CD14-positive monocyte (primary cell): Measurements from ENCODE around the gene JCAD. TPM values are rescaled to one million over a fixed set of nuclear protein-coding genes. Genes with fewer than 3 reads are reported as not detected.
"Not testable (repeated sequence)": the region's sequence is repeated elsewhere in the genome, so short reads cannot be mapped to it uniquely, and the experiment has no call there.

Experiments used
- DNase-seq, 3 donors: peaks; one replicate each; pipeline ENCODE4 v3.0.0-alpha.2; 2011 to 2022
- H2AFZ ChIP-seq: 2 replicates; pipeline ENCODE4 v1.6.0; 2012; ENCODE audit warnings: mild to moderate bottlenecking, low read depth, low read length, inconsistent platforms; ENCODE audit not compliant: insufficient read depth, poor library complexity, severe bottlenecking
- H3K27ac ChIP-seq, 2 donors: 1 replicate in 1 of 2; 2 replicates in 1 of 2; pipeline ENCODE4 v1.5.1; 2012 to 2013; ENCODE audit warnings: low read length in 2 of 2, control low read depth in 1 of 2, inconsistent platforms in 1 of 2, low read depth in 1 of 2, mild to moderate bottlenecking in 1 of 2
- H3K27me3 ChIP-seq, 2 donors: one replicate each; pipeline versions ENCODE4 v1.6.0 to v1.6.1; 2011 to 2013; ENCODE audit warnings: low read length in 2 of 2; ENCODE audit not compliant: control insufficient read depth in 2 of 2, insufficient read depth in 2 of 2
- H3K36me3 ChIP-seq, 2 donors: replicated peaks in 1 of 2; 1 replicate in 1 of 2; 2 replicates in 1 of 2; pipeline versions ENCODE4 v1.5.1 to v1.6.1; 2012 to 2013; ENCODE audit warnings: low read length in 2 of 2, control low read depth in 1 of 2, inconsistent platforms in 1 of 2, mild to moderate bottlenecking in 1 of 2; ENCODE audit not compliant: insufficient read depth in 2 of 2, control insufficient read depth in 1 of 2
- H3K4me1 ChIP-seq, 2 donors: 1 replicate in 1 of 2; 2 replicates in 1 of 2; pipeline versions ENCODE4 v1.5.1 to v1.6.1; 2012 to 2013; ENCODE audit warnings: low read length in 2 of 2, control low read depth in 1 of 2, inconsistent platforms in 1 of 2, mild to moderate bottlenecking in 1 of 2, moderate library complexity in 1 of 2; ENCODE audit not compliant: insufficient read depth in 2 of 2, control insufficient read depth in 1 of 2
- H3K4me2 ChIP-seq: replicated peaks from 2 replicates; pipeline ENCODE3; 2012; ENCODE audit warnings: low read length, moderate library complexity, mild to moderate bottlenecking; ENCODE audit not compliant: poor library complexity, severe bottlenecking; ENCODE audit errors: extremely low read depth
- H3K4me3 ChIP-seq, 3 experiments: fragments of 200-600 bp in 1 of 3; sonication (generic) in 1 of 3; replicated peaks in 1 of 3; 1 replicate in 2 of 3; 2 replicates in 1 of 3; pipeline ENCODE4 v1.5.1; 2011 to 2013; ENCODE audit warnings: low read length in 3 of 3, mild to moderate bottlenecking in 3 of 3, control low read depth in 2 of 3, low read depth in 2 of 3, inconsistent platforms in 1 of 3, moderate library complexity in 1 of 3
- H3K79me2 ChIP-seq: 2 replicates; pipeline ENCODE4 v1.6.0; 2012; ENCODE audit warnings: mild to moderate bottlenecking, control low read depth, inconsistent platforms, low read length, moderate library complexity; ENCODE audit not compliant: insufficient read depth
- H3K9ac ChIP-seq: 2 replicates; pipeline ENCODE4 v1.6.0; 2017; ENCODE audit warnings: low read length, mild to moderate bottlenecking; ENCODE audit not compliant: insufficient read depth, poor library complexity, severe bottlenecking
- H3K9me3 ChIP-seq, 2 donors: replicated peaks in 1 of 2; 1 replicate in 1 of 2; 2 replicates in 1 of 2; pipeline versions ENCODE4 v1.5.1 to v1.6.1; 2012 to 2013; ENCODE audit warnings: low read length in 2 of 2, control low read depth in 1 of 2; ENCODE audit not compliant: control insufficient read depth in 1 of 2, insufficient read depth in 1 of 2
- H4K20me1 ChIP-seq: 2 replicates; pipeline ENCODE4 v1.6.0; 2012; ENCODE audit warnings: mild to moderate bottlenecking, low read length, control low read depth, moderate library complexity; ENCODE audit not compliant: insufficient read depth
- H3K27ac Mint-ChIP-seq, 7 donors: one replicate each; pipeline ENCODE4 v1.8.0; 2020; ENCODE audit warnings: mild to moderate bottlenecking in 7 of 7, mixed read lengths in 7 of 7, moderate library complexity in 6 of 7, inconsistent platforms in 2 of 7
- H3K27me3 Mint-ChIP-seq, 3 donors: one replicate each; pipeline ENCODE4 v1.8.0; 2021 to 2022; ENCODE audit warnings: low read depth in 3 of 3, mild to moderate bottlenecking in 3 of 3, mixed read lengths in 3 of 3, moderate library complexity in 3 of 3, inconsistent platforms in 1 of 3
- H3K36me3 Mint-ChIP-seq, 2 donors: one replicate each; pipeline ENCODE4 v1.8.0; 2020; ENCODE audit warnings: mixed read lengths in 2 of 2, inconsistent platforms in 1 of 2, mild to moderate bottlenecking in 1 of 2
- H3K4me1 Mint-ChIP-seq: one replicate; pipeline ENCODE4 v1.8.0; 2020; ENCODE audit warnings: mild to moderate bottlenecking, mixed read lengths
- H3K4me3 Mint-ChIP-seq, 2 donors: one replicate each; pipeline ENCODE4 v1.8.0; 2020; ENCODE audit warnings: mild to moderate bottlenecking in 2 of 2, mixed read lengths in 2 of 2, moderate library complexity in 1 of 2
- H3K9me3 Mint-ChIP-seq, 7 donors: one replicate each; pipeline ENCODE4 v1.8.0; 2020 to 2022; ENCODE audit warnings: mixed read lengths in 7 of 7, mild to moderate bottlenecking in 6 of 7, moderate library complexity in 6 of 7, inconsistent platforms in 2 of 7
- WGBS: methylation state at CpG from one replicate; pipeline ENCODE4 v1.1.5; 2013; ENCODE audit warnings: missing lambda C conversion rate; ENCODE audit not compliant: insufficient coverage; 5-methylcytosine and 5-hydroxymethylcytosine counted together
- intact Hi-C, 2 donors: fragments of 100-400 bp; cut with micrococcal nuclease; formaldehyde crosslinking; loops; one replicate each; pipeline versions ENCODE4 v1.15.0 to v1.15.1; 2023
- polyA plus RNA-seq, 3 donors: library from polyadenylated mRNA; depleted of rRNA in 1 of 3; unstranded in 2 of 3; stranded (reverse) in 1 of 3; fragments of 300-500 nt in 2 of 3; fragments of >200 nt in 1 of 3; fragmentation: Illumina TruSeq in 2 of 3; gene quantifications; 1 replicate in 2 of 3; 2 replicates in 1 of 3; pipeline ENCODE4 v1.2.3, GENCODE V29; 2012 to 2021
- TF ChIP-seq, protein P1 (sequence below): fragments of 200-600 bp; IDR thresholded peaks from one replicate; pipeline ENCODE4 v1.8.0; 2022; ENCODE audit warnings: antibody characterized with exemption, mild to moderate bottlenecking

The JCAD gene
- polyA plus RNA-seq, 3 donors: not detected

GRCh38 chr10:30006410-30006809 is 53.0 kb downstream of the JCAD start:
- no peak for DNase-seq
- Histone ChIP-seq H3K4me2 (no peak overlapping the region), H2AFZ (no peak overlapping the region), H3K27ac (no peak overlapping the region), H4K20me1 (no peaks in the 10 kb centered on the region), H3K4me1 (no peaks in the 10 kb centered on the region), H3K27me3 (no peaks in the 10 kb centered on the region), H3K9ac (no peak overlapping the region), H3K4me3 (no peak overlapping the region), H3K36me3 (no peaks in the 10 kb centered on the region), H3K79me2 (no peaks in the 10 kb centered on the region), H3K9me3 (no peaks in the 10 kb centered on the region)
- TF ChIP-seq, protein P1, sequence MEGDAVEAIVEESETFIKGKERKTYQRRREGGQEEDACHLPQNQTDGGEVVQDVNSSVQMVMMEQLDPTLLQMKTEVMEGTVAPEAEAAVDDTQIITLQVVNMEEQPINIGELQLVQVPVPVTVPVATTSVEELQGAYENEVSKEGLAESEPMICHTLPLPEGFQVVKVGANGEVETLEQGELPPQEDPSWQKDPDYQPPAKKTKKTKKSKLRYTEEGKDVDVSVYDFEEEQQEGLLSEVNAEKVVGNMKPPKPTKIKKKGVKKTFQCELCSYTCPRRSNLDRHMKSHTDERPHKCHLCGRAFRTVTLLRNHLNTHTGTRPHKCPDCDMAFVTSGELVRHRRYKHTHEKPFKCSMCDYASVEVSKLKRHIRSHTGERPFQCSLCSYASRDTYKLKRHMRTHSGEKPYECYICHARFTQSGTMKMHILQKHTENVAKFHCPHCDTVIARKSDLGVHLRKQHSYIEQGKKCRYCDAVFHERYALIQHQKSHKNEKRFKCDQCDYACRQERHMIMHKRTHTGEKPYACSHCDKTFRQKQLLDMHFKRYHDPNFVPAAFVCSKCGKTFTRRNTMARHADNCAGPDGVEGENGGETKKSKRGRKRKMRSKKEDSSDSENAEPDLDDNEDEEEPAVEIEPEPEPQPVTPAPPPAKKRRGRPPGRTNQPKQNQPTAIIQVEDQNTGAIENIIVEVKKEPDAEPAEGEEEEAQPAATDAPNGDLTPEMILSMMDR: no peak
- intact Hi-C loops: no loop called here
- H3K4me3 Mint-ChIP-seq: no peak overlapping the region
- H3K27me3 Mint-ChIP-seq: peaks cover 0 to 7% (median 6%) of the 10 kb centered on the region in 3 donors
- 98% methylated on average over 7 of the region's 8 CpGs for WGBS
- peaks cover 3% of the 10 kb centered on the region for H3K4me1 Mint-ChIP-seq
- no peak overlapping the region for H3K27ac Mint-ChIP-seq
- H3K9me3 Mint-ChIP-seq: no peaks in the 10 kb centered on the region
- no peaks in the 10 kb centered on the region for H3K36me3 Mint-ChIP-seq

DNA sequence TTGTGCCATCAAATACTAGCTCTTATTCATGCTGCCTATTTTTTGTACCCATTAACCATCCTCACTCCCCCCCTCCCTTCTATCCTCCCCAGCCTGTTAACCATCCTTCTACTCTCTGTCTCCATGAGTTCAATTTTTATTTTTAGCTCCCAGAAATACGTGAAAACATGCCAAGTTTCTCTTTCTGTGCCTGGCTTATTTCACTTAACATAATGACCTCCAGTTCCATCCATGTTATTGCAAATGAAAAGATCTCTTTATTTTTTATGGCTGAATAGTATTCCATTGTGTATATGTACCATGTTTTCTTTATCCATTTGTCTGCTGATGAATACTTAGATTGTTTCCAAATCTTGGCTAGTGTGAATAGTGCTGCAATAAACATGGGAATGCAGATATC is 54.3 kb downstream of the JCAD start:
- H3K4me2 ChIP-seq, H3K4me1 ChIP-seq, H3K27ac Mint-ChIP-seq, intact Hi-C loops, H3K27me3 Mint-ChIP-seq, H3K36me3 ChIP-seq, H3K9me3 Mint-ChIP-seq, H3K27me3 ChIP-seq, H3K4me3 ChIP-seq, H3K9me3 ChIP-seq, DNase-seq, H3K4me1 Mint-ChIP-seq, H4K20me1 ChIP-seq, H3K36me3 Mint-ChIP-seq, H3K9ac ChIP-seq, H2AFZ ChIP-seq, H3K4me3 Mint-ChIP-seq, H3K79me2 ChIP-seq, H3K27ac ChIP-seq: not testable (repeated sequence)
- WGBS: 60% methylated on average over 1 of the region's 1 CpG
